Activated B cell treated with CpG ODN at 0.5 μM for 24 hours (primary cell): ENCODE data around the gene HLA-DRB1. TPM values are rescaled to one million over a fixed set of nuclear protein-coding genes. Genes with fewer than 3 reads are reported as not detected.

Experiments used
- ATAC-seq: fragments of 200-7000 bp; cut with Tn5 transposase; one replicate; pipeline ENCODE4 v1.10.0; 2021; ENCODE audit warnings: low read depth, mild to moderate bottlenecking, moderate library complexity
- CTCF ChIA-PET: fragments of 350-600 bp; sonication (Branson Sonifier 250); formaldehyde crosslinking; loops from one replicate; lab custom pipeline; 2021; ENCODE audit warnings: antibody characterized with exemption; lab: Charles Lee
- POLR2A ChIA-PET: fragments of 350-600 bp; sonication (Branson Sonifier 250); formaldehyde crosslinking; loops from one replicate; lab custom pipeline; 2021; ENCODE audit warnings: antibody characterized with exemption; lab: Charles Lee
- DNase-seq: peaks from one replicate; pipeline ENCODE4 v3.0.0; 2022
- H3K27ac Mint-ChIP-seq: one replicate; pipeline ENCODE4 v1.8.0; 2020; ENCODE audit warnings: mixed read lengths
- H3K27me3 Mint-ChIP-seq: one replicate; pipeline ENCODE4 v1.8.0; 2021; ENCODE audit warnings: mixed read lengths
- H3K36me3 Mint-ChIP-seq: one replicate; pipeline ENCODE4 v1.8.0; 2021; ENCODE audit warnings: low read depth, mixed read lengths
- H3K4me1 Mint-ChIP-seq: one replicate; pipeline ENCODE4 v1.8.0; 2021; ENCODE audit warnings: mixed read lengths
- H3K4me3 Mint-ChIP-seq: one replicate; pipeline ENCODE4 v1.8.0; 2020; ENCODE audit warnings: mild to moderate bottlenecking, mixed read lengths
- H3K9me3 Mint-ChIP-seq: one replicate; pipeline ENCODE4 v1.8.0; 2020; ENCODE audit warnings: mixed read lengths
- intact Hi-C: fragments of 100-400 bp; cut with micrococcal nuclease; formaldehyde crosslinking; loops from one replicate; pipeline ENCODE4 v1.15.1; 2024
- total RNA-seq: library from RNA; stranded (reverse); gene quantifications from 2 replicates; pipeline ENCODE4 v1.2.3, GENCODE V29; 2022
- TF ChIP-seq, protein P1 (sequence below): fragments of 200-600 bp; IDR thresholded peaks from one replicate; pipeline ENCODE4 v1.8.0; 2022; ENCODE audit warnings: antibody characterized with exemption, mild to moderate bottlenecking

HLA-DRB1 gene
- total RNA-seq, 1 donor from 2014 or later, result 621 TPM

GRCh38 chr6:32562940-32563339, 26.7 kb downstream of the HLA-DRB1 start:
- ATAC-seq (no peak), DNase-seq (no peak)
- POLR2A ChIA-PET, result no interaction called here
- intact Hi-C loops, result no loop called here
- peaks cover 12% of the 10 kb centered on the region for H3K4me1 Mint-ChIP-seq
- H3K36me3 Mint-ChIP-seq, result peaks cover 10% of the 10 kb centered on the region
- CTCF ChIA-PET, result no interaction called here
- H3K27me3 Mint-ChIP-seq, result no peaks in the 10 kb centered on the region
- H3K9me3 Mint-ChIP-seq, result no peaks in the 10 kb centered on the region
- no peak overlapping the region for H3K27ac Mint-ChIP-seq
- TF ChIP-seq, protein P1, sequence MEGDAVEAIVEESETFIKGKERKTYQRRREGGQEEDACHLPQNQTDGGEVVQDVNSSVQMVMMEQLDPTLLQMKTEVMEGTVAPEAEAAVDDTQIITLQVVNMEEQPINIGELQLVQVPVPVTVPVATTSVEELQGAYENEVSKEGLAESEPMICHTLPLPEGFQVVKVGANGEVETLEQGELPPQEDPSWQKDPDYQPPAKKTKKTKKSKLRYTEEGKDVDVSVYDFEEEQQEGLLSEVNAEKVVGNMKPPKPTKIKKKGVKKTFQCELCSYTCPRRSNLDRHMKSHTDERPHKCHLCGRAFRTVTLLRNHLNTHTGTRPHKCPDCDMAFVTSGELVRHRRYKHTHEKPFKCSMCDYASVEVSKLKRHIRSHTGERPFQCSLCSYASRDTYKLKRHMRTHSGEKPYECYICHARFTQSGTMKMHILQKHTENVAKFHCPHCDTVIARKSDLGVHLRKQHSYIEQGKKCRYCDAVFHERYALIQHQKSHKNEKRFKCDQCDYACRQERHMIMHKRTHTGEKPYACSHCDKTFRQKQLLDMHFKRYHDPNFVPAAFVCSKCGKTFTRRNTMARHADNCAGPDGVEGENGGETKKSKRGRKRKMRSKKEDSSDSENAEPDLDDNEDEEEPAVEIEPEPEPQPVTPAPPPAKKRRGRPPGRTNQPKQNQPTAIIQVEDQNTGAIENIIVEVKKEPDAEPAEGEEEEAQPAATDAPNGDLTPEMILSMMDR, result no peak
- H3K4me3 Mint-ChIP-seq, result no peak overlapping the region

DNA sequence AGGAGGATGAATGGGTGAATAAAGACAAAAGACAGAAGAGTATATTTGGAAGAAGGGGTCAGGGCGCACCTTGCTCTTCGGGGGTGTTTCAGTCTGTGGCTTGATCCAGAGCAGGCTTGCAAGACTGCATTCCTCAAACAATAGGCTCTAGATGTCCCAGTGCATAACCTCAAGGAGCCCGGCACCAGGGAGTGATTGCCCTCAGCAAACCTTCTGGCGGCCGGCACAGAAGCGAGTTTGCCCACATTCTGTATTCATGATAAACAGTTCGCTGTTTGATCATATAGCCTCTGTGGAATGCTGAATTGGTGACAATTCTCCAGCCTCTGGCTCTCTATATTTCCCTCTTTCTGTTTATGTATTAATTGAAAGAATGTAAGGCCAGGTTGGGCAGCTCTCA, 29.9 kb downstream of the HLA-DRB1 start:
- Mint-ChIP-seq H3K27me3 (no peaks in the 10 kb centered on the region), H3K9me3 (no peaks in the 10 kb centered on the region), H3K36me3 (peaks cover 12% of the 10 kb centered on the region), H3K4me3 (no peak overlapping the region), H3K27ac (no peak overlapping the region), H3K4me1 (peaks cover 13% of the 10 kb centered on the region)
- DNase-seq (no peak), ATAC-seq (no peak)
- CTCF ChIA-PET, result no interaction called here
- intact Hi-C loops, result no loop called here
- TF ChIP-seq, protein P1, result no peak
- POLR2A ChIA-PET, result interaction anchor here (1.4 to 2.0 kb wide), 4 partner anchors 27 to 104 kb away, joined by 3 to 49 read pairs (median 5); no protein-coding TSS in a partner anchor

DNA sequence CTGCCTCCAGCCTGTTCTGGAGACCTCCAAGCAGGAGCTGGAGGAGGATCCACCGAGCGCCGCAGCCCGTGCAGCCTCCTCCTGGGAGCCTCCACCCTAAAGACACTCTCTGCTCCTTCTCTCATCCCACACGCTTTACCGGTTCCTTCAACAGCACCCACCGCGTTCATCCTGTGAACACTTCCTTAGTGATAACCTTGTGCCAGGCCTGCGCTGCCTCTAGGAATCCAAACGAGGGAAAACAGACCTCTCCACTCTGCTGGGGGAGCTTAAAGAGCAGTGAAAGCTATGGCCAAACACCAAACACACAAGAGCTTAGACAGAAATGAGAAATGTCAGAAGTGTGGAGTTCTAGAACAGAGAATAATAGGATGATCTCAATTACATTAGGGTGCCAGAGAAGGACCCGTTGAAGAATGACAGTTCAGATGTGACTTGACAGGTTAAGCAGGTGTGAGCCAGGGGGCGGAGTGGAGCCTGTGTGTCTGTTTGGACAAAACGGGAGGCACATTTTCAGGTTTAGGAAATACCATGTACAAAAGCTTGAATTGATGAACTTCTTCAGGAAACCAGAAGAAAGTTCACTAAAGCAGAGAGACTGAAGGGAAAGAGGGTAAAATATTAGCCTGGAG, 31.1 kb downstream of the HLA-DRB1 start:
- peak overlapping the region; percentile 77 for H3K4me3 Mint-ChIP-seq
- no peaks in the 10 kb centered on the region for H3K9me3 Mint-ChIP-seq
- H3K36me3 Mint-ChIP-seq, result peaks cover 20% of the 10 kb centered on the region
- H3K27me3 Mint-ChIP-seq, result no peaks in the 10 kb centered on the region
- intact Hi-C loops, result no loop called here
- H3K27ac Mint-ChIP-seq, result peak overlapping the region; percentile 85
- CTCF ChIA-PET, result interaction anchor here (0.7 to 1.3 kb wide), 3 partner anchors 25 to 134 kb away, joined by 3 to 6 read pairs (median 5); no protein-coding TSS in a partner anchor
- H3K4me1 Mint-ChIP-seq, result peaks cover 18% of the 10 kb centered on the region
- POLR2A ChIA-PET, result interaction anchor here (0.6 to 2.0 kb wide), 11 partner anchors 24 to 340 kb away, joined by 3 to 49 read pairs (median 5); partner anchors contain the start of gene HLA-DQA1
- DNase-seq (no peak), ATAC-seq (peak; percentile 54)
- TF ChIP-seq, protein P1, result no peak

DNA sequence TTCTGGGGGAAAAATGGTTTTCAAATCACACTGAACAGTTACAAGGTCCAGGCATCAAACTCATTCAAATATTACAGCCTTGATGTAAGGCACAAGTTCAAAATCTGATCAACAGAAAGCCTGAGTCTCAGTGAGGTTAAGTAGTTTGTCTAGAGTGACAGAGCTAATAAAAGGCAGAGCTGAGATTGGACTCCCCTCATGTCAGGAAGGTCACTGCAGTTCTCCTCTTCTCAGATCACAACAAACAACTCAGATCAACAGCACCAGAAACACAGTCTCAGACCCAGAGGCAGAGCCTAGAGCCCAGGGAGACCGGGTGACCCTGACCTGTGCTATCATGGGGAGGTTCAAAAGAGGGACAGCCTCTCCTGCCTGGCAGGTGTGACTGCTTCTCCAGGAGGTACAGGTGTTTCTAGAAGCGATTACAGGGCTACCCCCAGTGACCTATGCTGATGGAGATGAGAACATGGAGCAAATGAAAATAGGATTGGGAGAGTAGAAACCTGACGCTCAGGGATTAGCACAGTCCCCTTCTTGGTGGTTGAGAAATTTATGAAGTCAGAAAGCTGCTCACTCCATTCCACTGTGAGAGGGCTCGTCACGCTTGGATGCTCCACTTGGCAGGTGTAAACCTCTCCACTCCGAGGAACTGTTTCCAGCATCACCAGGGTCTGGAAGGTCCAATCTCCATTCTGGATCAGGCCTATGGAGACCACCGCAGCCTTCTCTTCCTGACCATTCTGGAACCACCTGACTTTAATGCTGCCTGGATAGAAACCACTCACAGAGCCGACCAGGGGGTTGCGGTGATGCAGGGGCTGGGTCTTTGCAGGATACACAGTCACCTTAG, 35.3 kb downstream of the HLA-DRB1 start:
- intact Hi-C loops, result no loop called here
- Mint-ChIP-seq H3K9me3 (no peaks in the 10 kb centered on the region), H3K27ac (no peak overlapping the region), H3K4me1 (peaks cover 29% of the 10 kb centered on the region), H3K4me3 (no peak overlapping the region), H3K27me3 (no peaks in the 10 kb centered on the region), H3K36me3 (peaks cover 40% of the 10 kb centered on the region)
- POLR2A ChIA-PET, result interaction anchor here (0.8 to 1.0 kb wide), 2 partner anchors 27 to 35 kb away, joined by 4 to 5 read pairs; no protein-coding TSS in a partner anchor
- DNase-seq (no peak), ATAC-seq (no peak)
- TF ChIP-seq, protein P1, result no peak
- CTCF ChIA-PET, result no interaction called here
